A172 (cell line): ENCODE measurements around the gene NPTX2. TPM values are rescaled to one million over a fixed set of nuclear protein-coding genes. Genes with fewer than 3 reads are reported as not detected.

Experiments
- DNase-seq: peaks from one replicate; pipeline ENCODE4 v3.0.0-alpha.2; 2015; ENCODE audit warnings: low spot score
- total RNA-seq: library from RNA; depleted of rRNA; stranded (reverse); fragments of >200 nt; shearing (Covaris generic); gene quantifications from 2 replicates; pipeline ENCODE4 v1.2.3, GENCODE V29; 2014; rRNA removed

Gene NPTX2
- total RNA-seq, 1 experiment from 2014 or later, result not detected

GRCh38 chr7:98653601-98654310, 36.7 kb downstream of the NPTX2 start:
- no peak for DNase-seq

GRCh38 chr7:98654524-98655272, 37.6 kb downstream of the NPTX2 start:
- DNase-seq, result no peak

- no peak for DNase-seq
Observed at GRCh38 chr7:98655611-98656010, 38.5 kb downstream of the NPTX2 start.

GRCh38 chr7:98656899-98657298, 39.8 kb downstream of the NPTX2 start:
- no peak for DNase-seq

- no peak for DNase-seq
Observed at GRCh38 chr7:98657736-98658135, 40.7 kb downstream of the NPTX2 start.

- no peak for DNase-seq
Observed at GRCh38 chr7:98659756-98660155, 42.7 kb downstream of the NPTX2 start.

GRCh38 chr7:98661607-98662006, 44.5 kb downstream of the NPTX2 start:
- DNase-seq, result no peak

- DNase-seq, result no peak
Observed at GRCh38 chr7:98662289-98662688, 45.2 kb downstream of the NPTX2 start.

- DNase-seq, result no peak
Observed at GRCh38 chr7:98664882-98665281, 47.8 kb downstream of the NPTX2 start.

- DNase-seq, result no peak
Observed at GRCh38 chr7:98668255-98668654, 51.2 kb downstream of the NPTX2 start.

- no peak for DNase-seq
Observed at GRCh38 chr7:98669329-98670000, 52.4 kb downstream of the NPTX2 start.

GRCh38 chr7:98670186-98670585, 53.1 kb downstream of the NPTX2 start:
- DNase-seq, result no peak

- DNase-seq, result no peak
Observed at GRCh38 chr7:98671733-98672331, 54.7 kb downstream of the NPTX2 start.

GRCh38 chr7:98674461-98674860, 57.4 kb downstream of the NPTX2 start:
- DNase-seq, result peak; percentile 62

GRCh38 chr7:98674881-98675280, 57.8 kb downstream of the NPTX2 start:
- DNase-seq, result no peak

GRCh38 chr7:98678215-98678614, 61.1 kb downstream of the NPTX2 start:
- DNase-seq, result no peak

Other genes with a start within 250 kb of the NPTX2 start
- 14.0 and 16.1 TPM in 2 replicates for gene BAIAP2L1, start 216.2 kb upstream of the NPTX2 start, total RNA-seq